Upper lobe of left lung (tissue), 4 donors: Measurements from ENCODE around the gene GOT1.

Source experiments
- CTCF ChIP-seq, 6 experiments: fragments of 450-650 bp in 4 of 6; fragments of 200-600 bp in 2 of 6; sonication (generic) in 2 of 6; IDR thresholded peaks; one replicate each; pipeline ENCODE4 v1.5.1; 2016 to 2019; ENCODE audit warnings: antibody characterized with exemption in 6 of 6
- POLR2A ChIP-seq, 4 donors: fragments of 450-650 bp; IDR thresholded peaks; one replicate each; pipeline ENCODE4 v1.5.1; 2016 to 2017; ENCODE audit warnings: antibody characterized with exemption in 4 of 4, mild to moderate bottlenecking in 2 of 4

GRCh38 chr10:99410146-99410545 lies 20.3 kb downstream of the GOT1 start:
- TF ChIP-seq CTCF (IDR thresholded peaks at IDR 0.05) (no peak), POLR2A (IDR thresholded peaks at IDR 0.05) (no peak)
